ENCODE data around the gene FBXW5. TPM values are rescaled to one million over a fixed set of nuclear protein-coding genes. Genes with fewer than 3 reads are reported as not detected.

FBXW5 gene
- total RNA-seq, 4 donors from 2014 or later, result 101 to 166 (median 142) TPM

DNA sequence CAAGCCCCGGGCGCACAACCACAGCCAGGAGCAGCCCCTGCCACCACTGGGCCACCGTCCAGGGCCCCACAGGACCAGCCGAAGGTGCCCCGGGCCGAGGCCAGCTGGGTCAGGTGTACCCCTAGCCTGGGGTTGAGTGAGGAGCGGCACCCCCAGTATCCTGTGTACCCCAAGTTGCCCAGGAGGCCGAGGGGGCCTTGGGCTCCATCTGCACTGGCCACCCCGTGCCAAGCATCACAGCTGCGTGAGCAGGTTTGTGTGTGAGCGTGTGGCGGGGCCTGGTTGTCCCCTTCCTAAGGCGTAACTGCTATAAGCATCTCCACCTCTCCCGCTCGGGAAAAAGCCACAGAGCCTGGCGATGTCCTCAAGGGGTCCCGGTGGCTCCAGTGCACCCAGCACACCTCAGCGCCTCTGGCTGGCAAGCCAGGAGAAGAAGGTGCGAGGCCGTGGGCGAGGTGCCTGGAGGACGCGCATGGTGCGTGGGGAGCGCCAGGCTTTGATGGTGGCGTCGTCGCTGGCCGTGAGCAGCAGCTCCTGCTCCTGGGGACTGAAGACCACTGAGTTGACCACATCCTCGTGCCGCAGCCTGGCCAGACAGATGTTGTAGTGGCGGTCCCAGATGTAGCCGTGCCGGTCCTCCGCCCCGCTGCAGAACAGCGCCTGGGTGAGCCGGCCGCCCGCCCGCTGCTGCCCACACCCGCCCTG, 3.9 kb downstream of the FBXW5 start:
- DNase-seq (ENCODE audit: low spot score in 2 of 2), result no peak
- Histone ChIP-seq H3K36me3 (peaks cover 45% of the 10 kb centered on the region), H3K27me3 (no peaks in the 10 kb centered on the region), H3K27ac (no peak overlapping the region), H3K4me1 (peaks cover 23% of the 10 kb centered on the region), H3K4me3 (no peak overlapping the region), H3K9me3 (no peaks in the 10 kb centered on the region)
- WGBS, result 93% methylated on average over 11 of the region's 42 CpGs
- TF ChIP-seq POLR2AphosphoS5 (IDR thresholded peaks at IDR 0.05), result no peak
- no peak for TF ChIP-seq CTCF (IDR thresholded peaks at IDR 0.05)
- no peak for TF ChIP-seq POLR2A (IDR thresholded peaks at IDR 0.05)
- no peak for TF ChIP-seq EP300 (IDR thresholded peaks at IDR 0.05)

GRCh38 chr9:136939996-136940525, 4.5 kb downstream of the FBXW5 start:
- Histone ChIP-seq H3K4me1 (peaks cover 21% of the 10 kb centered on the region), H3K27me3 (no peaks in the 10 kb centered on the region), H3K9me3 (no peaks in the 10 kb centered on the region), H3K36me3 (peaks cover 45% of the 10 kb centered on the region), H3K4me3 (no peak overlapping the region), H3K27ac (no peak overlapping the region)
- DNase-seq (ENCODE audit: low spot score in 2 of 2), result no peak
- TF ChIP-seq POLR2A (IDR thresholded peaks at IDR 0.05) (no peak), EP300 (IDR thresholded peaks at IDR 0.05) (no peak), POLR2AphosphoS5 (IDR thresholded peaks at IDR 0.05) (no peak), CTCF (IDR thresholded peaks at IDR 0.05) (no peak)
- WGBS, result no CpG with 5 or more reads among the region's 16 CpGs

DNA sequence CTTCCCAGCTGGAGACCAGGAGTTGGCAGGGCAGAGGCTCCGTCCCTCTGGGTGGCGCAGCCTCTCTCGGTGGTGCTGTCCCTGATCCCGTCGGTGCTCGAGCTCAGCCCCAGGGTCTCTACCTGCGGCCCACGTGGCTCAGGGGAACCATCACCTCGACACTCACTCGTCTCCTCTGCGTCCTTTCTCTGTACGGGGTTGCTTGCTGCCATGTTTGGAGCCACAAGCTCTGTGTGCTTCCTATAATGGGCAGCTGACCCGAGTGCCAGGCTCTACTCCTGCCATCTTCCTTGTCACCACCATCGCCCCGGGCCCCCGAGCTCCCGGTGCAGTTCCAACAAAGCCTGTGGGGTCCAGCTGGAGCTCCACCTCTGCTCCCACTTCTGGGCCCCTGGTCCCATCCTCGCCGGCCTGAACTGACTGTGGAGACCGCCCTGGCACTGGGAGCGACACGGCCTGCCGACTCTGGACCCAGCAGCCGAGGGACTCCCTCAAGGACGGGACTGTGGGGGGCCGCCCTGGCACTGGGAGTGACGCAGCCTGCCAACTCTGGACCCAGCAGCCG, 5.0 kb downstream of the FBXW5 start:
- no peaks in the 10 kb centered on the region for H3K9me3 ChIP-seq
- no peak overlapping the region for H3K27ac ChIP-seq
- no peak overlapping the region for H3K4me3 ChIP-seq
- peaks cover 18% of the 10 kb centered on the region for H3K4me1 ChIP-seq
- 96% methylated on average over 14 of the region's 28 CpGs for WGBS
- H3K36me3 ChIP-seq, result peaks cover 45% of the 10 kb centered on the region
- no peak for TF ChIP-seq CTCF (IDR thresholded peaks at IDR 0.05)
- no peak for TF ChIP-seq POLR2A (IDR thresholded peaks at IDR 0.05)
- TF ChIP-seq EP300 (IDR thresholded peaks at IDR 0.05), result no peak
- TF ChIP-seq POLR2AphosphoS5 (IDR thresholded peaks at IDR 0.05), result no peak
- no peak for DNase-seq (ENCODE audit: low spot score in 2 of 2)
- no peaks in the 10 kb centered on the region for H3K27me3 ChIP-seq

- no peaks in the 10 kb centered on the region for H3K9me3 ChIP-seq
- peaks cover 3% of the 10 kb centered on the region for H3K4me1 ChIP-seq
- H3K36me3 ChIP-seq, result peaks cover 41% of the 10 kb centered on the region
- H3K27me3 ChIP-seq, result no peaks in the 10 kb centered on the region
- H3K4me3 ChIP-seq, result no peak overlapping the region
- no peak for TF ChIP-seq POLR2AphosphoS5 (IDR thresholded peaks at IDR 0.05)
- no peak for TF ChIP-seq CTCF (IDR thresholded peaks at IDR 0.05)
- TF ChIP-seq POLR2A (IDR thresholded peaks at IDR 0.05), result no peak
- no peak for TF ChIP-seq EP300 (IDR thresholded peaks at IDR 0.05)
- 87% methylated on average over 15 of the region's 15 CpGs for WGBS
- no peak for DNase-seq (ENCODE audit: low spot score in 2 of 2)
- H3K27ac ChIP-seq, result no peak overlapping the region
Observed at GRCh38 chr9:136937186-136938001, 7.1 kb downstream of the FBXW5 start.

Measured in suprapubic skin (tissue), 4 donors.